ENCODE measurements around the gene RNF13. TPM values are rescaled to one million over a fixed set of nuclear protein-coding genes. Genes with fewer than 3 reads are reported as not detected.

The RNF13 gene
- total RNA-seq, 1 experiment from 2014 or later = 33.8 TPM

- BruUV-seq (replicated peaks) = no TSS peak
- no peaks in the 10 kb centered on the region for H3K9me2 ChIP-seq (replicated peaks; ENCODE audit: low read length)
- H3K79me2 ChIP-seq (ENCODE audit: low read length) = no peaks in the 10 kb centered on the region
- H3K4me2 ChIP-seq (ENCODE audit: low read length) = no peak within 1 kb of the TSS
- no peak for ATAC-seq
- no peak within 1 kb of the TSS; the same call in 1 of the 2 replicates for H2AFZ ChIP-seq (ENCODE audit: low read length)
- intact Hi-C loops (cut with micrococcal nuclease) = no loop called here
- H3K4me1 ChIP-seq (ENCODE audit: insufficient read depth, low read length) = no peaks in the 10 kb centered on the region
- no peaks in the 10 kb centered on the region for H3F3A ChIP-seq (ENCODE audit: low read length, unreplicated experiment)
- no peaks in the 10 kb centered on the region for H4K20me1 ChIP-seq (ENCODE audit: low read length)
- H3K4me3 ChIP-seq (ENCODE audit: low read length) = no peak within 1 kb of the TSS
- CTCF ChIA-PET = interaction anchor here (1.0 kb wide), 1 partner anchor 16 kb away, joined by 4 read pairs; no protein-coding TSS in a partner anchor
- no peaks in the 10 kb centered on the region for H3K27me3 ChIP-seq (ENCODE audit: low read length)
- no peak within 1 kb of the TSS for H3K27ac ChIP-seq (ENCODE audit: low read length)
- POLR2A ChIA-PET (ENCODE audit: unreplicated experiment) = no interaction called here
- no peaks in the 10 kb centered on the region for H3K9me3 ChIP-seq (ENCODE audit: low read length)
- H3K9ac ChIP-seq (ENCODE audit: low read length) = no peak within 1 kb of the TSS
- no peak for TF ChIP-seq EZH2phosphoT487 (IDR thresholded peaks at IDR 0.05; ENCODE audit: borderline replicate concordance, low read length)
- TF ChIP-seq, protein P1, sequence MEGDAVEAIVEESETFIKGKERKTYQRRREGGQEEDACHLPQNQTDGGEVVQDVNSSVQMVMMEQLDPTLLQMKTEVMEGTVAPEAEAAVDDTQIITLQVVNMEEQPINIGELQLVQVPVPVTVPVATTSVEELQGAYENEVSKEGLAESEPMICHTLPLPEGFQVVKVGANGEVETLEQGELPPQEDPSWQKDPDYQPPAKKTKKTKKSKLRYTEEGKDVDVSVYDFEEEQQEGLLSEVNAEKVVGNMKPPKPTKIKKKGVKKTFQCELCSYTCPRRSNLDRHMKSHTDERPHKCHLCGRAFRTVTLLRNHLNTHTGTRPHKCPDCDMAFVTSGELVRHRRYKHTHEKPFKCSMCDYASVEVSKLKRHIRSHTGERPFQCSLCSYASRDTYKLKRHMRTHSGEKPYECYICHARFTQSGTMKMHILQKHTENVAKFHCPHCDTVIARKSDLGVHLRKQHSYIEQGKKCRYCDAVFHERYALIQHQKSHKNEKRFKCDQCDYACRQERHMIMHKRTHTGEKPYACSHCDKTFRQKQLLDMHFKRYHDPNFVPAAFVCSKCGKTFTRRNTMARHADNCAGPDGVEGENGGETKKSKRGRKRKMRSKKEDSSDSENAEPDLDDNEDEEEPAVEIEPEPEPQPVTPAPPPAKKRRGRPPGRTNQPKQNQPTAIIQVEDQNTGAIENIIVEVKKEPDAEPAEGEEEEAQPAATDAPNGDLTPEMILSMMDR (conservative IDR thresholded peaks at IDR 0.05; ENCODE audit: low read depth, low read length) = no peak
- no peak for TF ChIP-seq EZH2 (IDR thresholded peaks at IDR 0.05; ENCODE audit: low read length, unreplicated experiment)
- DNase-seq = no peak
- H3K36me3 ChIP-seq (ENCODE audit: low read depth, low read length) = no peaks in the 10 kb centered on the region
Measured at GRCh38 chr3:149792452-149793270, 20.4 kb upstream of the RNF13 start, which contains the start of gene ANKUB1. ANKUB1 (minus strand) TSS chr3:149792554; CDS start chr3:149792366, 188 bp downstream.

GRCh38 chr3:149796026-149796425, 17.0 kb upstream of the RNF13 start:
- Histone ChIP-seq H4K20me1 (ENCODE audit: low read length) (no peaks in the 10 kb centered on the region), H3K4me3 (ENCODE audit: low read length) (no peak overlapping the region), H3K4me1 (ENCODE audit: insufficient read depth, low read length) (no peaks in the 10 kb centered on the region), H3K9me3 (ENCODE audit: low read length) (no peaks in the 10 kb centered on the region), H3K79me2 (ENCODE audit: low read length) (no peaks in the 10 kb centered on the region), H3K9ac (ENCODE audit: low read length) (no peak overlapping the region), H3K4me2 (ENCODE audit: low read length) (no peak overlapping the region), H3F3A (ENCODE audit: low read length, unreplicated experiment) (no peaks in the 10 kb centered on the region), H3K27ac (ENCODE audit: low read length) (no peak overlapping the region), H3K36me3 (ENCODE audit: low read depth, low read length) (no peaks in the 10 kb centered on the region), H3K27me3 (ENCODE audit: low read length) (no peaks in the 10 kb centered on the region), H2AFZ (ENCODE audit: low read length) (no peak overlapping the region), H3K9me2 (replicated peaks; ENCODE audit: low read length) (no peaks in the 10 kb centered on the region)
- CTCF ChIA-PET = no interaction called here
- no TSS peak for BruUV-seq (replicated peaks)
- POLR2A ChIA-PET (ENCODE audit: unreplicated experiment) = no interaction called here
- TF ChIP-seq EZH2phosphoT487 (IDR thresholded peaks at IDR 0.05; ENCODE audit: borderline replicate concordance, low read length) (no peak), EZH2 (IDR thresholded peaks at IDR 0.05; ENCODE audit: low read length, unreplicated experiment) (no peak)
- TF ChIP-seq, protein P1 (conservative IDR thresholded peaks at IDR 0.05; ENCODE audit: low read depth, low read length) = no peak
- intact Hi-C loops (cut with micrococcal nuclease) = no loop called here
- ATAC-seq = no peak
- no peak for DNase-seq

DNA sequence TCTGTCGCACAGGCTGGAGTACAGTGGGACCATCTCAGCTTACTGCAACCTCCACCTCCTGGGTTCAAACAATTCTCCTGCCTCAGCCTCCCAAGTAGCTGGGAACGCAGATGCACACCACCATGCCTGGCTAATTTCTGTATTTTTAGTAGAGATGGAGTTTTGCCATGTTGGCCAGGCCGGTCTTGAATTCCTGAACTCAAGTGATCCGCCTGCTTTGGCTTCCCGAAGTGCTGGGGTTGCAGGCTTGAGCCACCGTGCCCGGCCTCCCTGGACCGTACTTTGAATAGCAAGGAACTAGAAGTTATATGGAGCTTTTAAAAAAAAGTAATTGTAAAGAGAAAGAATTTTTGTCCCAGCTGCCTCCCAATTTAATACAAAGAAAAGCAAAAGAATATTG, 12.3 kb upstream of the RNF13 start:
- BruUV-seq (replicated peaks) = no TSS peak
- intact Hi-C loops (cut with micrococcal nuclease) = no loop called here
- Histone ChIP-seq H3K79me2 (ENCODE audit: low read length) (no peaks in the 10 kb centered on the region), H3K4me2 (ENCODE audit: low read length) (no peak overlapping the region), H3F3A (ENCODE audit: low read length, unreplicated experiment) (no peaks in the 10 kb centered on the region), H4K20me1 (ENCODE audit: low read length) (no peaks in the 10 kb centered on the region), H3K4me1 (ENCODE audit: insufficient read depth, low read length) (no peaks in the 10 kb centered on the region), H3K9me3 (ENCODE audit: low read length) (no peaks in the 10 kb centered on the region), H3K27ac (ENCODE audit: low read length) (no peak overlapping the region), H3K4me3 (ENCODE audit: low read length) (no peak overlapping the region), H3K9ac (ENCODE audit: low read length) (no peak overlapping the region), H3K36me3 (ENCODE audit: low read depth, low read length) (no peaks in the 10 kb centered on the region), H3K27me3 (ENCODE audit: low read length) (no peaks in the 10 kb centered on the region), H2AFZ (ENCODE audit: low read length) (no peak overlapping the region), H3K9me2 (replicated peaks; ENCODE audit: low read length) (no peaks in the 10 kb centered on the region)
- POLR2A ChIA-PET (ENCODE audit: unreplicated experiment) = no interaction called here
- ATAC-seq = no peak
- no peak for TF ChIP-seq EZH2phosphoT487 (IDR thresholded peaks at IDR 0.05; ENCODE audit: borderline replicate concordance, low read length)
- no peak for TF ChIP-seq EZH2 (IDR thresholded peaks at IDR 0.05; ENCODE audit: low read length, unreplicated experiment)
- TF ChIP-seq, protein P1 (conservative IDR thresholded peaks at IDR 0.05; ENCODE audit: low read depth, low read length) = no peak
- CTCF ChIA-PET = interaction anchor here (0.6 kb wide), 1 partner anchor 430 kb away, joined by 3 read pairs; no protein-coding TSS in a partner anchor
- no peak for DNase-seq
